ENCODE results near the gene CGB1.

DNA sequence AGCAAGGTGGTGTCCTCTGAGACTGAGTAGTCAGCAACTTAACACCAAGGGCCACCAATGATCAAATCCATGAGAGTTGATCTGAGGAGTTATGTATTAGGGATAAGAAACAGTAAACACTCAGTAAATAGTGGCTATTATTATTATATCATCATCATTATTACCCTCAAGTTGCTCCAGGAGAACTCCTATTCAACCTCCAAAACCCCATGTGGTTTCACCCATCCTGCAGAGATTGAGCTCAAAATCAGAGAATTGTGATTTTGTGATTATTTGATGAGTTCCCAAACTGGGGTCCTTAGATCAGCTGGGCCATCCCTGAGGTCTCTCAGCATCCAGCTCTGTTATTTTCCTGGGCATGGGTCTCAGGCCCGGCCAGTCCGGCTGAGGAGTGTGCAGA lies 24.3 kb upstream of the CGB1 start:
- TF ChIP-seq CTCF (conservative IDR thresholded peaks at IDR 0.05 in 1 of 2, IDR thresholded peaks at IDR 0.05 in 1 of 2; ENCODE audit: low read depth in 1 of 2, low read length in 2 of 2): no peak
- no peak for TF ChIP-seq EZH2 (IDR thresholded peaks at IDR 0.05; ENCODE audit: low read length, missing control alignments)
